Uterus (tissue), 4 donors: ENCODE data around the gene ACE2. TPM values are rescaled to one million over a fixed set of nuclear protein-coding genes. Genes with fewer than 3 reads are reported as not detected.
"Not testable (repeated sequence)": the region's sequence is repeated elsewhere in the genome, so short reads cannot be mapped to it uniquely, and the experiment has no call there.

Source experiments
- DNase-seq, 2 donors: peaks; one replicate each; pipeline ENCODE4 v3.0.0-alpha.2; 2019 to 2020
- H3K27ac ChIP-seq, 2 donors: fragments of 200-600 bp; sonication (generic); 1 replicate in 1 of 2; 2 replicates in 1 of 2; pipeline ENCODE4 v1.5.1; 2016 to 2018
- H3K27me3 ChIP-seq, 2 donors: fragments of 200-600 bp; sonication (generic); one replicate each; pipeline ENCODE4 v1.5.1; 2018 to 2019; ENCODE audit warnings: control low read depth in 1 of 2
- H3K36me3 ChIP-seq, 2 donors: fragments of 200-600 bp; sonication (generic); one replicate each; pipeline ENCODE4 v1.5.1; 2019; ENCODE audit warnings: control low read depth in 1 of 2
- H3K4me1 ChIP-seq, 2 donors: fragments of 200-600 bp; sonication (generic); one replicate each; pipeline ENCODE4 v1.5.1; 2018 to 2019; ENCODE audit warnings: control low read depth in 1 of 2
- H3K4me3 ChIP-seq, 2 donors: fragments of 200-600 bp; sonication (generic); 1 replicate in 1 of 2; 2 replicates in 1 of 2; pipeline ENCODE4 v1.5.1; 2018 to 2019; ENCODE audit warnings: mild to moderate bottlenecking in 1 of 2
- H3K9me3 ChIP-seq, 2 donors: fragments of 200-600 bp; sonication (generic); one replicate each; pipeline ENCODE4 v1.5.1; 2019; ENCODE audit warnings: control low read depth in 1 of 2
- CTCF ChIP-seq, 4 experiments: fragments of 200-600 bp in 2 of 4; fragments of 450-650 bp in 2 of 4; sonication (generic) in 2 of 4; IDR thresholded peaks; one replicate each; pipeline ENCODE4 v1.5.1; 2016 to 2019; ENCODE audit warnings: antibody characterized with exemption in 4 of 4, mild to moderate bottlenecking in 2 of 4, moderate library complexity in 1 of 4
- POLR2A ChIP-seq, 2 donors: fragments of 450-650 bp; IDR thresholded peaks; one replicate each; pipeline ENCODE4 v1.6.1; 2016; ENCODE audit warnings: antibody characterized with exemption in 2 of 2, mild to moderate bottlenecking in 1 of 2, moderate library complexity in 1 of 2
- intact Hi-C: fragments of 100-400 bp; cut with DNase I; formaldehyde crosslinking; loops from one replicate; pipeline ENCODE4 v1.15.1; 2023; ENCODE audit warnings: low total_unique reads
- total RNA-seq, 4 donors: library from RNA; depleted of rRNA in 3 of 4; stranded (reverse); fragments of >200 nt in 3 of 4; gene quantifications; one replicate each; pipeline versions ENCODE4 v1.1.0 to v1.2.4, GENCODE V29; 2014 to 2023
- donor health status: DM: yes; HTN: yes; CAD: no.

Gene ACE2
- total RNA-seq: 1 to 10 TPM in 1 of 4 donors, under 1 TPM in 1, not detected in 2; 0.62 to 1.5 TPM

DNA sequence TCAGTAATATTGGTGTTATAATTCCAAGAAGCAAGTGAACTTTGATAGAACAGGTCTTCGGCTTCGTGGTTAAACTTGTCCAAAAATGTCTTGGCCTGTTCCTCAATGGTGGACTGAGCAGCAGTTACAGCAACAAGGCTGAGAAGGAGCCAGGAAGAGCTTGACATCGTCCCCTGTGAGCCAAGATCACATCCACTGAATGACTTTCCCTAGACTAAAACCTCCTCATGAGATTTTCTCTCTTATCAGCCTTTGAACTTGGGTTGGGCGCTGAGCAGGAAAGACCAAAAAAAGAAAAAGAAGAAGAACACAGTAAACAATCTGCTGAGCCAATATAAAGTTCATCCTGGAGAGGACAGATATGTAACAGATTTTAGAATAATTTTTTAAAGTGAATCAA, at the start of gene ACE2:
ACE2 (minus strand) TSS at position 216 of the 400 bp plus-strand sequence; CDS start at position 167, 49 bp downstream.
- Histone ChIP-seq H3K27me3 (no peaks in the 10 kb centered on the region), H3K4me1 (no peaks in the 10 kb centered on the region), H3K36me3 (no peaks in the 10 kb centered on the region), H3K9me3 (no peaks in the 10 kb centered on the region), H3K4me3 (no peak within 1 kb of the TSS), H3K27ac (no peak within 1 kb of the TSS)
- TF ChIP-seq CTCF (IDR thresholded peaks at IDR 0.05): no peak
- no peak for TF ChIP-seq POLR2A (IDR thresholded peaks at IDR 0.05)
- intact Hi-C loops: no loop called here
- no peak for DNase-seq

- DNase-seq, intact Hi-C loops, H3K9me3 ChIP-seq, H3K4me3 ChIP-seq, H3K4me1 ChIP-seq, H3K27ac ChIP-seq, H3K36me3 ChIP-seq, H3K27me3 ChIP-seq: not testable (repeated sequence)
Observed at GRCh38 chrX:15647510-15647909, 46.8 kb upstream of the ACE2 start.

DNA sequence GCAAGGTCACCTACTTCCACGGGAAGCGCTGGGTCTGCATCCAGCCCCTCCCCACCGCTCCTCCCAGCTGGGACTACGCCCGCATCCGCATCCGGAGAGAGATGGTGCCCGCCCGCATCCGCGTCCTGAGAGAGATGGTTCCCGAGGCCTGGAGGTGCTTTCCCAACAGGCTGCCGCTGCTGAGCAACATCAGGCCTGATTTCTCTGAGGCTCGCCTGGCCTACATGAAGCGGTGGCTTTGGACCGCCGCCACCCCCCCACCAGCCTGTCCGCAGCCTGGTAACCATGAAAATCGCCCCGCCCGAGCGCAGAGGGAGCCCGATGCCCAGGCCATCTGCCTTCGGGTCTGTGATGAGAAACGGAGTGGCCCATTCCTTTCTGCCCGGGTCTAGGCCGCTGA, 45.8 kb upstream of the ACE2 start:
- intact Hi-C loops: no loop called here
- Histone ChIP-seq H3K27ac (no peak overlapping the region), H3K4me1 (no peaks in the 10 kb centered on the region), H3K4me3 (no peak overlapping the region), H3K27me3 (peaks cover 0 to 3% of the 10 kb centered on the region in 2 donors), H3K36me3 (no peaks in the 10 kb centered on the region), H3K9me3 (no peaks in the 10 kb centered on the region)
- TF ChIP-seq POLR2A (IDR thresholded peaks at IDR 0.05): no peak
- no peak for TF ChIP-seq CTCF (IDR thresholded peaks at IDR 0.05)
- no peak for DNase-seq

- intact Hi-C loops: no loop called here
Observed at GRCh38 chrX:15646031-15646430, 45.3 kb upstream of the ACE2 start.

GRCh38 chrX:15645266-15645665, 44.5 kb upstream of the ACE2 start:
- intact Hi-C loops: no loop called here
- Histone ChIP-seq H3K9me3 (no peaks in the 10 kb centered on the region), H3K36me3 (no peaks in the 10 kb centered on the region), H3K4me3 (no peak overlapping the region), H3K4me1 (no peaks in the 10 kb centered on the region), H3K27me3 (peaks cover 0 to 3% of the 10 kb centered on the region in 2 donors), H3K27ac (no peak overlapping the region)
- TF ChIP-seq CTCF (IDR thresholded peaks at IDR 0.05) (no peak), POLR2A (IDR thresholded peaks at IDR 0.05) (no peak)
- no peak for DNase-seq

More at GRCh38 chrX:15646031-15646430, 45.3 kb upstream of the ACE2 start:
- DNase-seq: no peak
- Histone ChIP-seq H3K36me3 (no peaks in the 10 kb centered on the region), H3K9me3 (no peaks in the 10 kb centered on the region), H3K27me3 (peaks cover 0 to 3% of the 10 kb centered on the region in 2 donors), H3K4me1 (no peaks in the 10 kb centered on the region), H3K4me3 (no peak overlapping the region), H3K27ac (no peak overlapping the region)
- TF ChIP-seq POLR2A (IDR thresholded peaks at IDR 0.05) (no peak), CTCF (IDR thresholded peaks at IDR 0.05) (no peak)

- DNase-seq: no peak
- intact Hi-C loops: no loop called here
Observed at GRCh38 chrX:15644560-15644872, 43.8 kb upstream of the ACE2 start.

More at GRCh38 chrX:15644560-15644872, 43.8 kb upstream of the ACE2 start:
- Histone ChIP-seq H3K9me3 (no peaks in the 10 kb centered on the region), H3K4me3 (no peak overlapping the region), H3K36me3 (no peaks in the 10 kb centered on the region), H3K27ac (no peak overlapping the region), H3K27me3 (peaks cover 0 to 3% of the 10 kb centered on the region in 2 donors), H3K4me1 (no peaks in the 10 kb centered on the region)
- TF ChIP-seq POLR2A (IDR thresholded peaks at IDR 0.05) (no peak), CTCF (IDR thresholded peaks at IDR 0.05) (no peak)
